Nephron progenitor cell (in vitro differentiated cells): Measurements from ENCODE around the gene EDA.

ENCODE experiments used
- DNase-seq: peaks from one replicate; pipeline ENCODE4 v3.0.0; 2021
- H3K27ac Mint-ChIP-seq: 2 replicates; pipeline ENCODE4 v1.8.0; 2021; ENCODE audit warnings: mild to moderate bottlenecking, moderate library complexity, mixed read lengths
- H3K27me3 Mint-ChIP-seq: 2 replicates; pipeline ENCODE4 v1.8.0; 2021; ENCODE audit warnings: mild to moderate bottlenecking, low read depth, mixed read lengths; ENCODE audit not compliant: poor library complexity
- H3K36me3 Mint-ChIP-seq: 2 replicates; pipeline ENCODE4 v1.8.0; 2021; ENCODE audit warnings: low read depth, mixed read lengths
- H3K4me1 Mint-ChIP-seq: 2 replicates; pipeline ENCODE4 v1.8.0; 2021; ENCODE audit warnings: mixed read lengths
- H3K4me3 Mint-ChIP-seq: 2 replicates; pipeline ENCODE4 v1.8.0; 2021; ENCODE audit warnings: mild to moderate bottlenecking, moderate library complexity, mixed read lengths
- H3K9me3 Mint-ChIP-seq: 2 replicates; pipeline ENCODE4 v1.8.0; 2021; ENCODE audit warnings: mild to moderate bottlenecking, moderate library complexity, mixed read lengths
- TF ChIP-seq, protein P1 (sequence below): fragments of 200-600 bp; sonication (generic); IDR thresholded peaks from 2 replicates; pipeline ENCODE4 v1.5.0; 2021; ENCODE audit warnings: antibody characterized with exemption

EDA gene

GRCh38 chrX:69746051-69746450 is 130.1 kb downstream of the EDA start:
- peaks cover 42% of the 10 kb centered on the region for H3K9me3 Mint-ChIP-seq
- TF ChIP-seq, protein P1, sequence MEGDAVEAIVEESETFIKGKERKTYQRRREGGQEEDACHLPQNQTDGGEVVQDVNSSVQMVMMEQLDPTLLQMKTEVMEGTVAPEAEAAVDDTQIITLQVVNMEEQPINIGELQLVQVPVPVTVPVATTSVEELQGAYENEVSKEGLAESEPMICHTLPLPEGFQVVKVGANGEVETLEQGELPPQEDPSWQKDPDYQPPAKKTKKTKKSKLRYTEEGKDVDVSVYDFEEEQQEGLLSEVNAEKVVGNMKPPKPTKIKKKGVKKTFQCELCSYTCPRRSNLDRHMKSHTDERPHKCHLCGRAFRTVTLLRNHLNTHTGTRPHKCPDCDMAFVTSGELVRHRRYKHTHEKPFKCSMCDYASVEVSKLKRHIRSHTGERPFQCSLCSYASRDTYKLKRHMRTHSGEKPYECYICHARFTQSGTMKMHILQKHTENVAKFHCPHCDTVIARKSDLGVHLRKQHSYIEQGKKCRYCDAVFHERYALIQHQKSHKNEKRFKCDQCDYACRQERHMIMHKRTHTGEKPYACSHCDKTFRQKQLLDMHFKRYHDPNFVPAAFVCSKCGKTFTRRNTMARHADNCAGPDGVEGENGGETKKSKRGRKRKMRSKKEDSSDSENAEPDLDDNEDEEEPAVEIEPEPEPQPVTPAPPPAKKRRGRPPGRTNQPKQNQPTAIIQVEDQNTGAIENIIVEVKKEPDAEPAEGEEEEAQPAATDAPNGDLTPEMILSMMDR, result no peak

DNA sequence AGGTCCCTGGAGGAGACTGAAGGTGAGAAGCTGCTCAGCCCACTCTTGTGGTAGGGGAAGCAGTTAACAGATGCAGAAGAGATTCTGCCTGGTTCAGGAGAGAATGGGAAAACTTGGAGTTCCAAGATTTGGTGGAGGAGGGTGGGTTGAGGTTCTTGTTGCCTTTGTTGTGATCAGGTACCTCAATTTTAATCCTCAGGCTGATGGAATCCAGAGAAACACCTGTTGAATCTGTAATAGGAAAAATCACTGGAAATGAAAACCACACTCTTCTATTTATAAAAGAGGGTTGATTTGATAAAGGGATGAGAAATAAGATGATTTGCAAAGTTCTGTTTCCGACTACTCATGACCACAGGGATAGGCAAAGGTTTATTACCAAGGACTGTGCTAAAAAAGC is 132.1 kb downstream of the EDA start:
- Mint-ChIP-seq H3K27ac (no peak overlapping the region), H3K9me3 (peaks cover 40% of the 10 kb centered on the region), H3K27me3 (peaks cover 2% of the 10 kb centered on the region), H3K4me3 (no peak overlapping the region), H3K4me1 (no peaks in the 10 kb centered on the region), H3K36me3 (no peaks in the 10 kb centered on the region)
- no peak for DNase-seq
- TF ChIP-seq, protein P1, result no peak

More at GRCh38 chrX:69746051-69746450, 130.1 kb downstream of the EDA start:
- DNase-seq, result no peak
- Mint-ChIP-seq H3K27ac (no peak overlapping the region), H3K4me3 (no peak overlapping the region), H3K27me3 (no peaks in the 10 kb centered on the region), H3K4me1 (no peaks in the 10 kb centered on the region), H3K36me3 (no peaks in the 10 kb centered on the region)

DNA sequence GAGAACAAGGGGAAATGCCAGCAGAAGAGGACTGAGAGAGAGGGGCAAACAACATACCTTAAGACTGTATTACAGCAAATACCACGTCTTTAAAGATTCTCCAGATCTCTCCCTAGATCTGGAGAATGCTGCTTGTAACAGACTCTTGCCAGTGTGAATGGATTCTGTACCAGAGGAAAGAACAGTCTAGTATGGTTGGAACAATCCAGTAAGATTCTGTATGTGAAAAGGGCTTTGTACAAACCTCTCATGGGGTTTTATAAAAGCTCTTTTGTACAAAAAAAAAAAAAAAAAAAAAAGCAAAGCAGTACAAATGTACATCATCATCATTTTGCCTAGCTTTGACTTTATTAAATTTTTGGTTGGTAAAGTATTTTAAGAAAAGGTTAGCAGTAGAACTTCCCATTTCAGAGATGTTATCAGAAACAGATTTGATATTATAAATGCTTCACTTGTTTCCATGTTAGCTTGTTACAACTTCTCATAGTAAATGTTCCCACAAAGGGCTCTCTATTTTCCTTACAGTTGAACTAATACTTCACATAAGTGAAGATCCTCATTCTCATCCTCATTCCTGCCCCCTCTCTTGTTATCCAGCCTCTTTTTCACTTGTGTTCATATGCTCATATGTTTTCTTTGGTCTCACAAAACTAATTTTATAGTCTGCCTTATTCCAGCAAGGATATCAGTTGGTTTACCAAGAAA is 144.2 kb downstream of the EDA start:
- no peak for DNase-seq
- Mint-ChIP-seq H3K27ac (no peak overlapping the region), H3K36me3 (no peaks in the 10 kb centered on the region), H3K4me3 (no peak overlapping the region), H3K27me3 (peaks cover 5% of the 10 kb centered on the region), H3K4me1 (no peaks in the 10 kb centered on the region), H3K9me3 (peaks cover 27% of the 10 kb centered on the region)
- TF ChIP-seq, protein P1, result no peak

- TF ChIP-seq, protein P1, result no peak
- Mint-ChIP-seq H3K36me3 (no peaks in the 10 kb centered on the region), H3K4me3 (no peak overlapping the region), H3K9me3 (peaks cover 23% of the 10 kb centered on the region), H3K27ac (no peak overlapping the region), H3K27me3 (peaks cover 5% of the 10 kb centered on the region), H3K4me1 (no peaks in the 10 kb centered on the region)
- no peak for DNase-seq
These were observed 145.7 kb downstream of the EDA start for GRCh38 chrX:69761633-69762032.

DNA sequence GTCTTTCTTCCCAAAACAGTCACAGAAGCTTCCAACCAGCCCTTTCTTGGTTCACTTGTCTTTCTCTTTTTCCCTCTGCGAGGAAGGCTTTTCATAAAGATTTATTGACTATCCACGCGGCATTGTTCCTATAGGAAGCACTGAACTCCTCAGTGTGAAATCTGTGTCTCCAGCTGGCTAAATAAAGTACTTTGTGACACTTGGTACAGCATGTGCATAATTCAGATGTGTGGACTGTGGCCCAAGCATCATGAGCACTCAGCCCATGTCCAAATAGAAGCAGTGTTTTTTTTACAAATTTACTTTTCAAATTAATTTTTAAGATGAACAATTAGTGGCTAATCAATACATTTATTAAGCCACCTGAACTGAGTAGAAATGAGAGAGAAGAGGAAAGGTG is 146.4 kb downstream of the EDA start:
- H3K36me3 Mint-ChIP-seq, result no peaks in the 10 kb centered on the region
- H3K9me3 Mint-ChIP-seq, result peaks cover 24% of the 10 kb centered on the region
- H3K27me3 Mint-ChIP-seq, result peaks cover 5% of the 10 kb centered on the region
- TF ChIP-seq, protein P1, result no peak
- DNase-seq, result no peak
- no peaks in the 10 kb centered on the region for H3K4me1 Mint-ChIP-seq
- H3K4me3 Mint-ChIP-seq, result no peak overlapping the region
- no peak overlapping the region for H3K27ac Mint-ChIP-seq
